ENCODE results near the gene ICAM3. TPM values are rescaled to one million over a fixed set of nuclear protein-coding genes. Genes with fewer than 3 reads are reported as not detected.
A peak's percentile ranks its signal among the peaks of the same experiment; 100 is the strongest.

ICAM3 gene
- total and polyA plus RNA-seq, 5 donors = 7.2 to 20.6 (median 16.9) TPM

DNA sequence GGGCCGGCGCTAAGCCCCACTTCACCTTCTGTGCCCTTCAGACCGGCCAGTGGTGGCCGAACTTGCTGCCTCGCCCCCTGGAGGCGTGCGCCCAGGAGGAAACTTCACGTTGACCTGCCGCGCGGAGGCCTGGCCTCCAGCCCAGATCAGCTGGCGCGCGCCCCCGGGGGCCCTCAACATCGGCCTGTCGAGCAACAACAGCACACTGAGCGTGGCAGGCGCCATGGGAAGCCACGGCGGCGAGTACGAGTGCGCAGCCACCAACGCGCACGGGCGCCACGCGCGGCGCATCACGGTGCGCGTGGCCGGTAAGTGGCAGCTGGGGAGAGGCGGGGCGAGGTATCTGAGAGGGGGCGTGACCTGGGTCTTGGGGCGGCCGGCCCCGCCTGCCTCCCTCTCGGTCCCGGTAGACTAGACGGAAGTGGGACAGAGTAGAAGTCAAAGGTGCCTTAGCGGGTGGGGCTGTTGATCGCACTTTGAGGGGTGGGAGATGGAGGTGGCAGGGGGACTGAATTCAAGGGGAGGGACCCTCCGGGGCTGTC is 44.0 kb downstream of the ICAM3 start:
- Histone ChIP-seq H3K9me3 (ENCODE audit: control insufficient read depth, low read length) (no peaks in the 10 kb centered on the region), H3K4me3 (ENCODE audit: low read length) (peak overlapping the region; percentile 8), H3K4me1 (ENCODE audit: control insufficient read depth, insufficient read depth, low read length) (peaks cover 6% of the 10 kb centered on the region), H3K27me3 (ENCODE audit: control insufficient read depth, insufficient read depth) (no peaks in the 10 kb centered on the region), H3K27ac (ENCODE audit: low read length) (no peak overlapping the region)
- peak; percentile 26 to 78 (median 77) for DNase-seq
- peak in 1 of 2 donors; percentile 18 for ATAC-seq
- 4% methylated on average over 48 of the region's 48 CpGs for WGBS
- intact Hi-C loops (cut with DNase I) = no loop called here

- ATAC-seq (no peak), DNase-seq (no peak)
- H3K27ac ChIP-seq (ENCODE audit: low read length) = no peak overlapping the region
- WGBS = 30% methylated on average over 25 of the region's 25 CpGs
- no peaks in the 10 kb centered on the region for H3K27me3 ChIP-seq (ENCODE audit: control insufficient read depth, insufficient read depth)
- peaks cover 9% of the 10 kb centered on the region for H3K4me1 ChIP-seq (ENCODE audit: control insufficient read depth, insufficient read depth, low read length)
- intact Hi-C loops (cut with DNase I) = no loop called here
- no peaks in the 10 kb centered on the region for H3K9me3 ChIP-seq (ENCODE audit: control insufficient read depth, low read length)
- H3K4me3 ChIP-seq (ENCODE audit: low read length) = no peak overlapping the region
Measured at GRCh38 chr19:10294368-10294697, 45.1 kb downstream of the ICAM3 start.

- DNase-seq (no peak), ATAC-seq (no peak)
- no peak overlapping the region for H3K27ac ChIP-seq (ENCODE audit: low read length)
- no peaks in the 10 kb centered on the region for H3K27me3 ChIP-seq (ENCODE audit: control insufficient read depth, insufficient read depth)
- intact Hi-C loops (cut with DNase I) = no loop called here
- H3K9me3 ChIP-seq (ENCODE audit: control insufficient read depth, low read length) = no peaks in the 10 kb centered on the region
- 30% methylated on average over 49 of the region's 49 CpGs for WGBS
- peaks cover 11% of the 10 kb centered on the region for H3K4me1 ChIP-seq (ENCODE audit: control insufficient read depth, insufficient read depth, low read length)
- no peak overlapping the region for H3K4me3 ChIP-seq (ENCODE audit: low read length)
Measured at GRCh38 chr19:10293637-10294367, 45.6 kb downstream of the ICAM3 start.

DNA sequence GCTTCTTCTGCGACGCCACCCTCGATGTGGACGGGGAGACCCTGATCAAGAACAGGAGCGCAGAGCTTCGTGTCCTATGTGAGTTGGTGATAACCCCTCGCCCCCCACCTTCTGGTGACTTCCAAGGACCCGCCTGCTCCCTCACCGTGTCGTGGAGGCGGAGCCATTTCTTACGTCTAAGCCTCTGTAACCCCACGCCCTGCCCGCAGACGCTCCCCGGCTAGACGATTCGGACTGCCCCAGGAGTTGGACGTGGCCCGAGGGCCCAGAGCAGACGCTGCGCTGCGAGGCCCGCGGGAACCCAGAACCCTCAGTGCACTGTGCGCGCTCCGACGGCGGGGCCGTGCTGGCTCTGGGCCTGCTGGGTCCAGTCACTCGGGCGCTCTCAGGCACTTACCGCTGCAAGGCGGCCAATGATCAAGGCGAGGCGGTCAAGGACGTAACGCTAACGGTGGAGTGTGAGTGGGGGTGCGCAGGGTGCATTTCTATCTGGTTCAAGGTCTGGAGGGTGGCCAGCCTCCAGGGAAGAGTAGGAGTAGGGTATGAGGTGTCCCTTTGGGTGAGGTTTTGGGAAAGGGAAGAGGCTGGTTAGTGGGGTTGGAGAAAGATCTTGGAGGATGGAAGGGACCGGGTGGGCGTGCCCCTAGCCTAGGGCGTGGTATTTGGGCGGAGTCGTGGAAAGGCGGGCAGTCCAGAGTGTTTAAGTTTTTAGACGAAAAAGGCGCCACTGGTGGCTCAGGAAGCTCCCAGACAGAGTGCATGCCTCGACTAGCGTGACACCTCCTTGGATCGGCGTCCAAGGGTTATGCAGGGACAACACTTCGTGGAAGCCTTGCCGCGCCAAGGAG is 46.4 kb downstream of the ICAM3 start:
- H3K27ac ChIP-seq (ENCODE audit: low read length) = no peak overlapping the region
- DNase-seq (no peak), ATAC-seq (no peak)
- H3K4me3 ChIP-seq (ENCODE audit: low read length) = peak overlapping the region; percentile 1
- H3K4me1 ChIP-seq (ENCODE audit: control insufficient read depth, insufficient read depth, low read length) = peaks cover 12% of the 10 kb centered on the region
- no peaks in the 10 kb centered on the region for H3K9me3 ChIP-seq (ENCODE audit: control insufficient read depth, low read length)
- H3K27me3 ChIP-seq (ENCODE audit: control insufficient read depth, insufficient read depth) = no peaks in the 10 kb centered on the region
- intact Hi-C loops (cut with DNase I) = no loop called here
- WGBS = 23% methylated on average over 56 of the region's 56 CpGs

- WGBS = 2% methylated on average over 45 of the region's 45 CpGs
- intact Hi-C loops (cut with DNase I) = no loop called here
- Histone ChIP-seq H3K9me3 (ENCODE audit: control insufficient read depth, low read length) (no peaks in the 10 kb centered on the region), H3K27me3 (ENCODE audit: control insufficient read depth, insufficient read depth) (no peaks in the 10 kb centered on the region), H3K4me1 (ENCODE audit: control insufficient read depth, insufficient read depth, low read length) (peaks cover 12% of the 10 kb centered on the region), H3K27ac (ENCODE audit: low read length) (no peak overlapping the region), H3K4me3 (ENCODE audit: low read length) (peak overlapping the region; percentile 1)
- ATAC-seq (peak; percentile 60 to 74), DNase-seq (peak; percentile 85 to 94 (median 92))
Measured at GRCh38 chr19:10292206-10292788, 47.1 kb downstream of the ICAM3 start.

- 1% methylated on average over 49 of the region's 49 CpGs for WGBS
- Histone ChIP-seq H3K9me3 (ENCODE audit: control insufficient read depth, low read length) (no peaks in the 10 kb centered on the region), H3K4me3 (ENCODE audit: low read length) (peak overlapping the region; percentile 37), H3K27me3 (ENCODE audit: control insufficient read depth, insufficient read depth) (no peaks in the 10 kb centered on the region), H3K27ac (ENCODE audit: low read length) (no peak overlapping the region), H3K4me1 (ENCODE audit: control insufficient read depth, insufficient read depth, low read length) (peaks cover 12% of the 10 kb centered on the region)
- intact Hi-C loops (cut with DNase I) = no loop called here
- ATAC-seq (no peak), DNase-seq (no peak)
Measured at GRCh38 chr19:10291554-10292205, 47.7 kb downstream of the ICAM3 start.

- Histone ChIP-seq H3K4me3 (ENCODE audit: low read length) (peak overlapping the region; percentile 37), H3K27me3 (ENCODE audit: control insufficient read depth, insufficient read depth) (no peaks in the 10 kb centered on the region), H3K27ac (ENCODE audit: low read length) (no peak overlapping the region), H3K4me1 (ENCODE audit: control insufficient read depth, insufficient read depth, low read length) (peaks cover 14% of the 10 kb centered on the region), H3K9me3 (ENCODE audit: control insufficient read depth, low read length) (no peaks in the 10 kb centered on the region)
- DNase-seq (peak; percentile 74 to 91 (median 90)), ATAC-seq (peak; percentile 29 to 37)
- intact Hi-C loops (cut with DNase I) = no loop called here
- WGBS = under 1% methylated on average over 57 of the region's 57 CpGs
Measured at GRCh38 chr19:10290876-10291553, 48.4 kb downstream of the ICAM3 start.

DNA sequence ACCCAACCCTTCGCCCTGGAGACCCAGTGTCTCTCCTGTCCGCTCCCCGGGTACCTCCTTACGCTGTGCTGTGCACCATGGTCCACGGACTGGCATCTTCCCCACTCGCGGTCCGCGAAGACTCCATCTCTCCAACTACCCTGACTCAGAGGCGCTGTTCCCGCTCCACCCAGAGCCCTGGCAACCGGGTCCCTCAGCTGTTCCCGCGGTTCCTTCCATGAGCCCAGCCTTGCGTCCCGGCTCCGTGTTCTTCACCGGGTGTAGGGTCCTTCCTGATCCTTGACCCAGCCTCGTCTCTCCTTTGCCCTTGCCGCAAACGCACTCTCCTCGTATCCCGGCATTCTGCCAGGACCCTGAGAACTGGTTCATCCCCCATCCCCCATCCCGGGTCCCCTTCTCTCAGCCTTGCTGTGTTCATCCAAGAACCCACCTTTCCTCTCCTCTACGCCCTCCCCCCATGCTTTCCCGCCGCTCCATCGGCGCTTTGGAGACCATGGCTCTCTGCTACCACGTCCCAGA is 49.0 kb downstream of the ICAM3 start:
- peak overlapping the region; percentile 37 for H3K4me3 ChIP-seq (ENCODE audit: low read length)
- intact Hi-C loops (cut with DNase I) = no loop called here
- no peak overlapping the region for H3K27ac ChIP-seq (ENCODE audit: low read length)
- H3K9me3 ChIP-seq (ENCODE audit: control insufficient read depth, low read length) = no peaks in the 10 kb centered on the region
- no peaks in the 10 kb centered on the region for H3K27me3 ChIP-seq (ENCODE audit: control insufficient read depth, insufficient read depth)
- DNase-seq (peak; percentile 63 to 71 (median 65)), ATAC-seq (peak in 1 of 2 donors; percentile 2)
- WGBS = 1% methylated on average over 30 of the region's 30 CpGs
- H3K4me1 ChIP-seq (ENCODE audit: control insufficient read depth, insufficient read depth, low read length) = peaks cover 14% of the 10 kb centered on the region

GRCh38 chr19:10289836-10290356 is 49.5 kb downstream of the ICAM3 start, which contains the start of gene ICAM5:
TSS of gene ICAM5 (plus strand) at chr19:10289952. CDS start at chr19:10290044, 92 bp downstream.
- H3K4me1 ChIP-seq (ENCODE audit: control insufficient read depth, insufficient read depth, low read length) = peaks cover 14% of the 10 kb centered on the region
- ATAC-seq = no peak
- H3K9me3 ChIP-seq (ENCODE audit: control insufficient read depth, low read length) = no peaks in the 10 kb centered on the region
- under 1% methylated on average over 45 of the region's 45 CpGs for WGBS
- peak within 1 kb of the TSS; percentile 37 for H3K4me3 ChIP-seq (ENCODE audit: low read length)
- no peaks in the 10 kb centered on the region for H3K27me3 ChIP-seq (ENCODE audit: control insufficient read depth, insufficient read depth)
- intact Hi-C loops (cut with DNase I) = no loop called here
- no peak within 1 kb of the TSS for H3K27ac ChIP-seq (ENCODE audit: low read length)
- DNase-seq = no peak

Data from right cardiac atrium (tissue), 5 donors.